Hepatocyte (in vitro differentiated cells): Measurements from ENCODE around the gene STK11.

ENCODE experiments used
- CTCF ChIP-seq: fragments of 200-600 bp; sonication (generic); IDR thresholded peaks from 2 replicates; pipeline ENCODE4 v1.5.1; 2016; ENCODE audit warnings: antibody characterized with exemption, mild to moderate bottlenecking; ENCODE audit not compliant: poor library complexity
- EZH2 ChIP-seq: fragments of 200-600 bp; sonication (generic); IDR thresholded peaks from 2 replicates; pipeline ENCODE4 v1.6.1; 2016; ENCODE audit warnings: antibody characterized with exemption, mild to moderate bottlenecking, borderline replicate concordance
- EZH2phosphoT487 ChIP-seq: fragments of 200-600 bp; sonication (generic); IDR thresholded peaks from one replicate; pipeline ENCODE4 v1.6.1; 2018; ENCODE audit warnings: antibody characterized with exemption, mild to moderate bottlenecking, low read depth, moderate library complexity; ENCODE audit not compliant: unreplicated experiment, severe bottlenecking

DNA sequence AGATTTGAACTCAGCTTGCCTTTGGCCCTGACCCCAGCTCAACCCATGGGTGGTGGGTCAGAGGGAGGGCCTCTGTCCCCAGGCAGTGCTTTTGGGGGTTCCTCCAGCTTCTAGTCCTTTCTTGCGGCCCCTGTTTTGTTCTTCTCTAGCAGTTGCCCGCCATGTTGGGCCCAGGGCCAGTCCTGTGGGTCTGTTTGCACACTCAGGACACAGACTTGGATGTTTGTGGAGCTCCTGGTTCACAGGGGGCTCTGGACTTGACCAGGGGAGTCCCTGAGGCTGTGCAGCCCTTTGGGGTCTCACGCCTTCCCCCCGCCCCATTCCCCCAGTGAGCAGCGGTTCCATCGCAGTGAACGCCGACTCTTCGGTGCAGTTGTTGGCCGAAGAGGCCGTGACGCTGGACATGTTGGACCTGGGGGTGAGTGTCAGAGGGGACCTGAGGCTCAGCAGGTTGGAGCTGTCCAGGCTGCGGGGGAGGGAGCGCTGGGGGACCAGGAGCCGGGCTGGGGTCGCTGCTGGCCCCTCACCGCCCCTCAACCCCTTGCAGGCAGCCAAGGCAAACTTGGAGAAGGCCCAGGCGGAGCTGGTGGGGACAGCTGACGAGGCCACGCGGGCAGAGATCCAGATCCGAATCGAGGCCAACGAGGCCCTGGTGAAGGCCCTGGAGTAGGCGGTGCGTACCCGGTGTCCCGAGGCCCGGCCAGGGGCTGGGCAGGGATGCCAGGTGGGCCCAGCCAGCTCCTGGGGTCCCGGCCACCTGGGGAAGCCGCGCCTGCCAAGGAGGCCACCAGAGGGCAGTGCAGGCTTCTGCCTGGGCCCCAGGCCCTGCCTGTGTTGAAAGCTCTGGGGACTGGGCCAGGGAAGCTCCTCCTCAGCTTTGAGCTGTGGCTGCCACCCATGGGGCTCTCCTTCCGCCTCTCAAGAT lies 38.5 kb downstream of the STK11 start:
- peak; percentile 90 for TF ChIP-seq CTCF
- TF ChIP-seq EZH2phosphoT487, result no peak
- TF ChIP-seq EZH2, result no peak
